Lung (tissue), 12 donors: Measurements from ENCODE around the gene MEN1. TPM values are rescaled to one million over a fixed set of nuclear protein-coding genes. Genes with fewer than 3 reads are reported as not detected.
A peak's percentile ranks its signal among the peaks of the same experiment; 100 is the strongest.

Experiments
- ATAC-seq: fragments of 200-7000 bp; cut with Tn5 transposase; one replicate; pipeline ENCODE4 v1.9.1; 2020; ENCODE audit warnings: moderate number of reproducible peaks; ENCODE audit not compliant: insufficient read depth, low FRiP score
- DNase-seq, 3 donors: peaks; one replicate each; pipeline ENCODE4 v3.0.0-alpha.2; 2013 to 2017
- H3K27ac ChIP-seq, 2 donors: one replicate each; pipeline ENCODE4 v1.5.1; 2013; ENCODE audit warnings: mild to moderate bottlenecking in 2 of 2, moderate library complexity in 2 of 2, control low read depth in 1 of 2, inconsistent platforms in 1 of 2, low read depth in 1 of 2, low read length in 1 of 2
- H3K27me3 ChIP-seq, 3 donors: one replicate each; pipeline ENCODE4 v1.5.1; 2013; ENCODE audit warnings: low read length in 2 of 3; ENCODE audit not compliant: control insufficient read depth in 3 of 3, insufficient read depth in 3 of 3
- H3K36me3 ChIP-seq, 4 donors: one replicate each; pipeline ENCODE4 v1.5.1; 2013; ENCODE audit warnings: low read length in 4 of 4, mild to moderate bottlenecking in 1 of 4, moderate library complexity in 1 of 4; ENCODE audit not compliant: control insufficient read depth in 4 of 4, insufficient read depth in 4 of 4
- H3K4me1 ChIP-seq, 5 donors: one replicate each; pipeline ENCODE4 v1.5.1; 2013; ENCODE audit warnings: low read length in 5 of 5, mild to moderate bottlenecking in 2 of 5, moderate library complexity in 1 of 5; ENCODE audit not compliant: control insufficient read depth in 5 of 5, insufficient read depth in 5 of 5
- H3K4me3 ChIP-seq: one replicate; pipeline ENCODE4 v1.5.1; 2013; ENCODE audit warnings: mild to moderate bottlenecking, control low read depth, moderate library complexity
- H3K9ac ChIP-seq, 2 donors: one replicate each; pipeline ENCODE4 v1.5.1; 2013; ENCODE audit warnings: low read length in 2 of 2, control low read depth in 1 of 2; ENCODE audit not compliant: insufficient read depth in 1 of 2
- H3K9me3 ChIP-seq, 4 donors: one replicate each; pipeline ENCODE4 v1.5.1; 2013; ENCODE audit warnings: low read length in 3 of 4, mild to moderate bottlenecking in 1 of 4, moderate library complexity in 1 of 4; ENCODE audit not compliant: control insufficient read depth in 4 of 4, insufficient read depth in 3 of 4
- CTCF ChIP-seq: IDR thresholded peaks from 2 replicates; pipeline ENCODE4 v1.5.1; 2012; ENCODE audit warnings: mild to moderate bottlenecking; ENCODE audit errors: control extremely low read depth, extremely low read depth
- WGBS, 2 donors: extraction: QIAGEN DNeasy Blood & Tissue Kit; methylation state at CpG; one replicate each; pipeline ENCODE4 v1.1.7; 2013; 5-methylcytosine and 5-hydroxymethylcytosine counted together
- polyA plus RNA-seq, 2 donors: library from polyadenylated mRNA; stranded (reverse); fragments of 200-250 nt; gene quantifications; one replicate each; pipeline ENCODE4 v1.2.1, GENCODE V29; 2013
- total RNA-seq, 2 donors: library from RNA; depleted of rRNA in 1 of 2; stranded (reverse); fragments of >200 nt in 1 of 2; gene quantifications; one replicate each; pipeline ENCODE4 v1.2.1, GENCODE V29; 2014 to 2021
- donor health status: control.
- donor health status: control.
- donor health status: Bipolar disorder and iron deficiency.
- donor health status: healthy.
- donor health status: DM: yes; HTN: yes; CAD: no.

Gene MEN1
- total and polyA plus RNA-seq, 4 donors = 15.0 to 24.9 (median 18.6) TPM

GRCh38 chr11:64854534-64855502 lies 44.5 kb upstream of the MEN1 start:
- 71 to 75% methylated on average over 45 of the region's 45 CpGs for WGBS, 2 donors
- H3K9ac ChIP-seq = no peak overlapping the region
- peaks cover 0 to 62% (median 3%) of the 10 kb centered on the region in 5 donors for H3K4me1 ChIP-seq
- DNase-seq (no peak), ATAC-seq (peak; percentile 86)
- no peak overlapping the region for H3K4me3 ChIP-seq
- H3K27me3 ChIP-seq = no peaks in the 10 kb centered on the region
- no peak for TF ChIP-seq CTCF
- H3K36me3 ChIP-seq = peaks cover 0 to 21% (median 15%) of the 10 kb centered on the region in 4 donors
- no peaks in the 10 kb centered on the region for H3K9me3 ChIP-seq
- peak overlapping the region; percentile 86 to 90 for H3K27ac ChIP-seq

DNA sequence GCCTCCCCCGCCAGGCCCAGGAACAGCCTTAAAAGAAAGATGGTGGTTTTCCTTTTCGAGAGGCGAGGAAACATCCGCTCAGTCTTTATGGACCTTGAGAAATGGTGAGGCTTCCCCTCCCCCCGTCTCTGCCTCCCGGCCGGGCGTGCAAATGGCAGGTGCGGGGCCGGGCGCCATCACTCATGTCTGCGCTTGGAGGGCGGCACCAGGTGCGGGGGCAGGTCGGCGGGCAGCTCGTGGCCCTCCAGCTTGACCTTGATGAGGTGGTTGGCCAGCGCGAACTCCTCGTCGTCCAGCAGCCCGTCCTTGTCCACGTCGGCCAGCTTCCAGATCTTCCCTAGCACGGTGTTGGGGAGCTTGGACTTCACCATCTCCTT lies 43.8 kb upstream of the MEN1 start:
- peak overlapping the region; percentile 77 to 90 for H3K27ac ChIP-seq
- no peaks in the 10 kb centered on the region for H3K9me3 ChIP-seq
- H3K9ac ChIP-seq = no peak overlapping the region
- WGBS, 2 donors = 91 to 93% methylated on average over 25 of the region's 25 CpGs
- H3K27me3 ChIP-seq = no peaks in the 10 kb centered on the region
- H3K36me3 ChIP-seq = peaks cover 0 to 21% (median 11%) of the 10 kb centered on the region in 4 donors
- ATAC-seq (no peak), DNase-seq (no peak)
- TF ChIP-seq CTCF = no peak
- H3K4me3 ChIP-seq = no peak overlapping the region
- peaks cover 0 to 58% (median 9%) of the 10 kb centered on the region in 5 donors for H3K4me1 ChIP-seq

GRCh38 chr11:64853709-64854108 lies 43.4 kb upstream of the MEN1 start:
- no peak for ATAC-seq
- DNase-seq = no peak
- Histone ChIP-seq H3K27ac (peak overlapping the region; percentile 77 to 90), H3K27me3 (no peaks in the 10 kb centered on the region), H3K4me1 (peaks cover 0 to 54% (median 13%) of the 10 kb centered on the region in 5 donors), H3K36me3 (peaks cover 0 to 21% (median 8%) of the 10 kb centered on the region in 4 donors), H3K9me3 (no peaks in the 10 kb centered on the region), H3K9ac (no peak overlapping the region), H3K4me3 (no peak overlapping the region)
- 46 to 67% methylated on average over 27 of the region's 27 CpGs for WGBS, 2 donors
- no peak for TF ChIP-seq CTCF
